Measurements from ENCODE around the gene TCF4. TPM values are rescaled to one million over a fixed set of nuclear protein-coding genes. Genes with fewer than 3 reads are reported as not detected.

The TCF4 gene
- total RNA-seq, 1 experiment from 2014 or later: 0.42 TPM

DNA sequence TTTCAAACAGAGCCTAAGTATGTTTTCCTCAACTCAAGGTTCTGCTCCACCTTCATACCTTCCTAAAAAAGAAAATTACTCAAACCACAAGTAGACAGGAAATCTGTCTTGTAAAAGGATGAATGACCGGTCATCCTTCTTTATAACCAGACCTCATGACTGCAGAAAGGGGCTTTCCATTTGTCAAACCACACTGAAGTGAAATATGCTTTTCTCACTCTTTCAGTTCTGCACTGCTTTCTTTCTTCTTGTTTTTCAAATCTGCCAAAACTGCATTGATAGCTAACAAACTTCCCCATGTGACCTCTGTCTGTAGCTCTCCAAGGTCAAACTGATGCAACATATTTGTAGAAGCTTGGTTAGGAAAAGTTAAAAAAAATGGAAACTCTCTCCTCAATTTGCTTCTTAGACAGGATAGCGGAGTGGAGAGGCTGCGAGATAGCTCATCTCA is 319.8 kb downstream of the TCF4 start:
- H3K27me3 ChIP-seq (ENCODE audit: insufficient read depth, low read length): no peaks in the 10 kb centered on the region
- no peak overlapping the region for H2AFZ ChIP-seq (ENCODE audit: low read depth, low read length, poor library complexity, severe bottlenecking)
- POLR2A ChIA-PET: no interaction called here
- no peaks in the 10 kb centered on the region for H4K20me1 ChIP-seq (ENCODE audit: insufficient read depth)
- DNase-seq (ENCODE audit: low read depth, low spot score): no peak
- no peak for ATAC-seq
- TF ChIP-seq SIN3A (IDR thresholded peaks at IDR 0.05; ENCODE audit: low read depth) (no peak), ZNF274 (IDR thresholded peaks at IDR 0.05; ENCODE audit: low read depth, low read length) (no peak), TCF7L2 (IDR thresholded peaks at IDR 0.05; ENCODE audit: borderline replicate concordance, extremely low read depth, insufficient read depth, insufficient read length) (no peak), JUND (IDR thresholded peaks at IDR 0.05) (no peak)
- TF ChIP-seq, protein P1, sequence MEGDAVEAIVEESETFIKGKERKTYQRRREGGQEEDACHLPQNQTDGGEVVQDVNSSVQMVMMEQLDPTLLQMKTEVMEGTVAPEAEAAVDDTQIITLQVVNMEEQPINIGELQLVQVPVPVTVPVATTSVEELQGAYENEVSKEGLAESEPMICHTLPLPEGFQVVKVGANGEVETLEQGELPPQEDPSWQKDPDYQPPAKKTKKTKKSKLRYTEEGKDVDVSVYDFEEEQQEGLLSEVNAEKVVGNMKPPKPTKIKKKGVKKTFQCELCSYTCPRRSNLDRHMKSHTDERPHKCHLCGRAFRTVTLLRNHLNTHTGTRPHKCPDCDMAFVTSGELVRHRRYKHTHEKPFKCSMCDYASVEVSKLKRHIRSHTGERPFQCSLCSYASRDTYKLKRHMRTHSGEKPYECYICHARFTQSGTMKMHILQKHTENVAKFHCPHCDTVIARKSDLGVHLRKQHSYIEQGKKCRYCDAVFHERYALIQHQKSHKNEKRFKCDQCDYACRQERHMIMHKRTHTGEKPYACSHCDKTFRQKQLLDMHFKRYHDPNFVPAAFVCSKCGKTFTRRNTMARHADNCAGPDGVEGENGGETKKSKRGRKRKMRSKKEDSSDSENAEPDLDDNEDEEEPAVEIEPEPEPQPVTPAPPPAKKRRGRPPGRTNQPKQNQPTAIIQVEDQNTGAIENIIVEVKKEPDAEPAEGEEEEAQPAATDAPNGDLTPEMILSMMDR (IDR thresholded peaks at IDR 0.05 in 2 of 3, conservative IDR thresholded peaks at IDR 0.05 in 1 of 3; ENCODE audit: borderline replicate concordance in 1 of 3, insufficient read depth in 1 of 3, low read depth in 2 of 3, low read length in 2 of 3): no peak
- BruUV-seq (replicated peaks): no TSS peak
- no peaks in the 10 kb centered on the region for H3K4me1 ChIP-seq (ENCODE audit: control insufficient read depth in 1 of 2, insufficient read depth in 2 of 2, low read length in 2 of 2)
- H3K9ac ChIP-seq (ENCODE audit: low read length): no peak overlapping the region
- no peaks in the 10 kb centered on the region for H3K79me2 ChIP-seq (ENCODE audit: insufficient read depth, low read length)
- H3K9me2 ChIP-seq (ENCODE audit: insufficient read depth): no peaks in the 10 kb centered on the region
- intact Hi-C loops (cut with micrococcal nuclease): no loop called here
- H3K36me3 ChIP-seq (ENCODE audit: control insufficient read depth in 1 of 2, insufficient read depth in 2 of 2, low read length in 2 of 2): no peaks in the 10 kb centered on the region
- RAD21 ChIA-PET (ENCODE audit: low non-redundant PET in 1 of 2, low total read pairs in 2 of 2, uncharacterized antibody in 2 of 2, unreplicated experiment in 2 of 2): no interaction called here
- H3K4me2 ChIP-seq (ENCODE audit: low read length): no peak overlapping the region
- CTCF ChIA-PET: no interaction called here
- no peaks in the 10 kb centered on the region for H3K9me3 ChIP-seq (ENCODE audit: control insufficient read depth in 1 of 2, insufficient read depth in 1 of 2, low read depth in 1 of 2, low read length in 2 of 2)
- H3K4me3 ChIP-seq (replicated peaks in 1 of 2; ENCODE audit: low read depth in 1 of 2, low read length in 2 of 2): no peak overlapping the region
- H3K27ac ChIP-seq (ENCODE audit: low read depth, low read length): no peak overlapping the region

DNA sequence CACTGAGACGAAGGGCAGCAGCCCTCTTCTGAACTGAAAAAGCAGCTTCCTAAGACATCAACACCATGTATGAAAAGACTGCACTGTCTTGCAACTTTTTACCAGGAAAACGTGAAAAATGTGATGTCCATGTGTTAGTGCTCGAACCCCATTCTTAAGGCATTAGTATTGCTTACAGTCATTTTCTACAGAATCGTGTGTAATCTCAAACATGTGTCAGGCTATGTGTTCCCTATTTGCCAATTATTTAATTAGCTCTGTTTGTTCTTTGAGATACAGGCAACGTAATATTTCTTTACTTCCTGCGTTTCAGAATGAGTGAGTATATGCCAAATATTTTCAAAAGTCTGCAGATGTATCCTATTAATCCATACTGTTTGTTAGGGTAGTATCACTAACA is 321.0 kb downstream of the TCF4 start:
- intact Hi-C loops (cut with micrococcal nuclease): no loop called here
- H3K27ac ChIP-seq (ENCODE audit: low read depth, low read length): no peak overlapping the region
- H4K20me1 ChIP-seq (ENCODE audit: insufficient read depth): no peaks in the 10 kb centered on the region
- no peaks in the 10 kb centered on the region for H3K27me3 ChIP-seq (ENCODE audit: insufficient read depth, low read length)
- H3K4me2 ChIP-seq (ENCODE audit: low read length): no peak overlapping the region
- no peak overlapping the region for H2AFZ ChIP-seq (ENCODE audit: low read depth, low read length, poor library complexity, severe bottlenecking)
- no TSS peak for BruUV-seq (replicated peaks)
- no peaks in the 10 kb centered on the region for H3K9me2 ChIP-seq (ENCODE audit: insufficient read depth)
- no peaks in the 10 kb centered on the region for H3K4me1 ChIP-seq (ENCODE audit: control insufficient read depth in 1 of 2, insufficient read depth in 2 of 2, low read length in 2 of 2)
- ChIA-PET RAD21 (ENCODE audit: low non-redundant PET in 1 of 2, low total read pairs in 2 of 2, uncharacterized antibody in 2 of 2, unreplicated experiment in 2 of 2) (no interaction called here), POLR2A (no interaction called here), CTCF (no interaction called here)
- DNase-seq (ENCODE audit: low read depth, low spot score) (no peak), ATAC-seq (no peak)
- TF ChIP-seq TCF7L2 (IDR thresholded peaks at IDR 0.05; ENCODE audit: borderline replicate concordance, extremely low read depth, insufficient read depth, insufficient read length): no peak
- no peak overlapping the region for H3K9ac ChIP-seq (ENCODE audit: low read length)
- H3K9me3 ChIP-seq (ENCODE audit: control insufficient read depth in 1 of 2, insufficient read depth in 1 of 2, low read depth in 1 of 2, low read length in 2 of 2): no peaks in the 10 kb centered on the region
- no peaks in the 10 kb centered on the region for H3K79me2 ChIP-seq (ENCODE audit: insufficient read depth, low read length)
- no peaks in the 10 kb centered on the region for H3K36me3 ChIP-seq (ENCODE audit: control insufficient read depth in 1 of 2, insufficient read depth in 2 of 2, low read length in 2 of 2)
- H3K4me3 ChIP-seq (replicated peaks in 1 of 2; ENCODE audit: low read depth in 1 of 2, low read length in 2 of 2): no peak overlapping the region
